GM12801 (cell line): ENCODE results near the gene PLEKHJ1.

ENCODE experiments used
- CTCF ChIP-seq: IDR thresholded peaks from one replicate; pipeline ENCODE4 v1.5.1; 2011; ENCODE audit warnings: control low read depth; ENCODE audit not compliant: insufficient read length; ENCODE audit errors: extremely low read depth

PLEKHJ1 gene

GRCh38 chr19:2223959-2224358, 12.2 kb downstream of the PLEKHJ1 start:
- TF ChIP-seq CTCF, result no peak

- no peak for TF ChIP-seq CTCF
Measured at GRCh38 chr19:2223391-2223790, 12.7 kb downstream of the PLEKHJ1 start.

GRCh38 chr19:2221918-2222317, 14.2 kb downstream of the PLEKHJ1 start:
- no peak for TF ChIP-seq CTCF

- no peak for TF ChIP-seq CTCF
Measured at GRCh38 chr19:2221250-2221831, 14.8 kb downstream of the PLEKHJ1 start.

GRCh38 chr19:2219726-2220125, 16.4 kb downstream of the PLEKHJ1 start:
- no peak for TF ChIP-seq CTCF

GRCh38 chr19:2217591-2217990, 18.5 kb downstream of the PLEKHJ1 start:
- no peak for TF ChIP-seq CTCF

GRCh38 chr19:2216361-2217225, 19.5 kb downstream of the PLEKHJ1 start:
- no peak for TF ChIP-seq CTCF
